DMS53 (cell line): Measurements from ENCODE around the gene LTB.

Source experiments
- DNase-seq: peaks from one replicate; lab custom pipeline; 2025; lab: John Stamatoyannopoulos, UW

Gene LTB

DNA sequence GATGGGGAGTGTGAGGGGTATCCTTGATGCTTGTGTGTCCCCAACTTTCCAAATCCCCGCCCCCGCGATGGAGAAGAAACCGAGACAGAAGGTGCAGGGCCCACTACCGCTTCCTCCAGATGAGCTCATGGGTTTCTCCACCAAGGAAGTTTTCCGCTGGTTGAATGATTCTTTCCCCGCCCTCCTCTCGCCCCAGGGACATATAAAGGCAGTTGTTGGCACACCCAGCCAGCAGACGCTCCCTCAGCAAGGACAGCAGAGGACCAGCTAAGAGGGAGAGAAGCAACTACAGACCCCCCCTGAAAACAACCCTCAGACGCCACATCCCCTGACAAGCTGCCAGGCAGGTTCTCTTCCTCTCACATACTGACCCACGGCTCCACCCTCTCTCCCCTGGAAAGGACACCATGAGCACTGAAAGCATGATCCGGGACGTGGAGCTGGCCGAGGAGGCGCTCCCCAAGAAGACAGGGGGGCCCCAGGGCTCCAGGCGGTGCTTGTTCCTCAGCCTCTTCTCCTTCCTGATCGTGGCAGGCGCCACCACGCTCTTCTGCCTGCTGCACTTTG is 6.8 kb downstream of the LTB start, which contains the start of gene TNF:
Gene TNF (plus strand): TSS at position 231 of the 567 bp plus-strand sequence. CDS start 177 bp downstream, at position 408.
- DNase-seq = peak; percentile 34

DNA sequence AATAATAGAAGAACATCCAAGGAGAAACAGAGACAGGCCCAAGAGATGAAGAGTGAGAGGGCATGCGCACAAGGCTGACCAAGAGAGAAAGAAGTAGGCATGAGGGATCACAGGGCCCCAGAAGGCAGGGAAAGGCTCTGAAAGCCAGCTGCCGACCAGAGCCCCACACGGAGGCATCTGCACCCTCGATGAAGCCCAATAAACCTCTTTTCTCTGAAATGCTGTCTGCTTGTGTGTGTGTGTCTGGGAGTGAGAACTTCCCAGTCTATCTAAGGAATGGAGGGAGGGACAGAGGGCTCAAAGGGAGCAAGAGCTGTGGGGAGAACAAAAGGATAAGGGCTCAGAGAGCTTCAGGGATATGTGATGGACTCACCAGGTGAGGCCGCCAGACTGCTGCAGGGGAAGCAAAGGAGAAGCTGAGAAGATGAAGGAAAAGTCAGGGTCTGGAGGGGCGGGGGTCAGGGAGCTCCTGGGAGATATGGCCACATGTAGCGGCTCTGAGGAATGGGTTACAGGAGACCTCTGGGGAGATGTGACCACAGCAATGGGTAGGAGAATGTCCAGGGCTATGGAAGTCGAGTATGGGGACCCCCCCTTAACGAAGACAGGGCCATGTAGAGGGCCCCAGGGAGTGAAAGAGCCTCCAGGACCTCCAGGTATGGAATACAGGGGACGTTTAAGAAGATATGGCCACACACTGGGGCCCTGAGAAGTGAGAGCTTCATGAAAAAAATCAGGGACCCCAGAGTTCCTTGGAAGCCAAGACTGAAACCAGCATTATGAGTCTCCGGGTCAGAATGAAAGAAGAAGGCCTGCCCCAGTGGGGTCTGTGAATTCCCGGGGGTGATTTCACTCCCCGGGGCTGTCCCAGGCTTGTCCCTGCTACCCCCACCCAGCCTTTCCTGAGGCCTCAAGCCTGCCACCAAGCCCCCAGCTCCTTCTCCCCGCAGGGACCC is 7.8 kb downstream of the LTB start:
- peak; percentile 14 for DNase-seq

DNA sequence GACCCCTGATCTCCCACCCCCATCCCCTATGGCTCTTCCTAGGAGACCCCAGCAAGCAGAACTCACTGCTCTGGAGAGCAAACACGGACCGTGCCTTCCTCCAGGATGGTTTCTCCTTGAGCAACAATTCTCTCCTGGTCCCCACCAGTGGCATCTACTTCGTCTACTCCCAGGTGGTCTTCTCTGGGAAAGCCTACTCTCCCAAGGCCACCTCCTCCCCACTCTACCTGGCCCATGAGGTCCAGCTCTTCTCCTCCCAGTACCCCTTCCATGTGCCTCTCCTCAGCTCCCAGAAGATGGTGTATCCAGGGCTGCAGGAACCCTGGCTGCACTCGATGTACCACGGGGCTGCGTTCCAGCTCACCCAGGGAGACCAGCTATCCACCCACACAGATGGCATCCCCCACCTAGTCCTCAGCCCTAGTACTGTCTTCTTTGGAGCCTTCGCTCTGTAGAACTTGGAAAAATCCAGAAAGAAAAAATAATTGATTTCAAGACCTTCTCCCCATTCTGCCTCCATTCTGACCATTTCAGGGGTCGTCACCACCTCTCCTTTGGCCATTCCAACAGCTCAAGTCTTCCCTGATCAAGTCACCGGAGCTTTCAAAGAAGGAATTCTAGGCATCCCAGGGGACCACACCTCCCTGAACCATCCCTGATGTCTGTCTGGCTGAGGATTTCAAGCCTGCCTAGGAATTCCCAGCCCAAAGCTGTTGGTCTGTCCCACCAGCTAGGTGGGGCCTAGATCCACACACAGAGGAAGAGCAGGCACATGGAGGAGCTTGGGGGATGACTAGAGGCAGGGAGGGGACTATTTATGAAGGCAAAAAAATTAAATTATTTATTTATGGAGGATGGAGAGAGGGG is 8.8 kb downstream of the LTB start:
- DNase-seq = no peak

DNA sequence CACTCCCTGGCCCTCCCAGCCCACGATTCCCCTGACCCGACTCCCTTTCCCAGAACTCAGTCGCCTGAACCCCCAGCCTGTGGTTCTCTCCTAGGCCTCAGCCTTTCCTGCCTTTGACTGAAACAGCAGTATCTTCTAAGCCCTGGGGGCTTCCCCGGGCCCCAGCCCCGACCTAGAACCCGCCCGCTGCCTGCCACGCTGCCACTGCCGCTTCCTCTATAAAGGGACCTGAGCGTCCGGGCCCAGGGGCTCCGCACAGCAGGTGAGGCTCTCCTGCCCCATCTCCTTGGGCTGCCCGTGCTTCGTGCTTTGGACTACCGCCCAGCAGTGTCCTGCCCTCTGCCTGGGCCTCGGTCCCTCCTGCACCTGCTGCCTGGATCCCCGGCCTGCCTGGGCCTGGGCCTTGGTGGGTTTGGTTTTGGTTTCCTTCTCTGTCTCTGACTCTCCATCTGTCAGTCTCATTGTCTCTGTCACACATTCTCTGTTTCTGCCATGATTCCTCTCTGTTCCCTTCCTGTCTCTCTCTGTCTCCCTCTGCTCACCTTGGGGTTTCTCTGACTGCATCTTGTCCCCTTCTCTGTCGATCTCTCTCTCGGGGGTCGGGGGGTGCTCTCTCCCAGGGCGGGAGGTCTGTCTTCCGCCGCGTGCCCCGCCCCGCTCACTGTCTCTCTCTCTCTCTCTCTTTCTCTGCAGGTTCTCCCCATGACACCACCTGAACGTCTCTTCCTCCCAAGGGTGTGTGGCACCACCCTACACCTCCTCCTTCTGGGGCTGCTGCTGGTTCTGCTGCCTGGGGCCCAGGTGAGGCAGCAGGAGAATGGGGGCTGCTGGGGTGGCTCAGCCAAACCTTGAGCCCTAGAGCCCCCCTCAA is 9.9 kb downstream of the LTB start, which contains the start of gene LTA:
Gene LTA (plus strand): TSS at position 249 of the 871 bp plus-strand sequence. CDS start 454 bp downstream, at position 703.
- no peak for DNase-seq

DNA sequence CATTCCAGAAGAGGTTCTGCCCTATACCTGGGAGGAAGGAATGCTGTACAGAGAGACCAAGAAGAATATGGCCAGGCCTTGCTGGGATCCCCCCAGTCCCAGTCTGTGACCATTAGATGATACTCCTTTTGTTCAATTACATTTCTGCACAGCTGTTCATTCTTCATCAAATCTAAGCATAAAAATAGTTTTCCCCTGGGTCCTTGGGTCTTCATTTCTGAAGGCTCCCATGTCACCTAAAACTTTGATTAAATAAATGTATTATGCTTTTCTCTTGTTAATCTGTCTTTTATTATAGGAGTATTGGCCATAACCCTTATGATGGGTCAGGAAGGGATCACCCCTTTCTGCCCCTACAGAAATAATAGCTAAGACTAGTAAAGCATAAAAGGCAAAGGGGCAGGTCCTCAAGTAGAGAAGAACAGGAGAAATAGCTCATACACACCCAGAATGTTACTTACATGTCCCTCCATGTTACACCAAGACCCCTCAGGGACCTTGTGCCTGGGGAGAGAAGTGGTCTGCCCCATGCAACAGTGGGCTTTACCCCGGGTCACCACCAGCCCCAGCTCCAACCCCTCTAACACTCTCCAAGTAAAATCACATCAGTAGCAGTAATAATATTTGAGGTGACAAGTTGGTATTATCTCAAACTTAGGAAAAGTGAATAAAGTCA is 12.2 kb downstream of the LTB start:
- no peak for DNase-seq

DNA sequence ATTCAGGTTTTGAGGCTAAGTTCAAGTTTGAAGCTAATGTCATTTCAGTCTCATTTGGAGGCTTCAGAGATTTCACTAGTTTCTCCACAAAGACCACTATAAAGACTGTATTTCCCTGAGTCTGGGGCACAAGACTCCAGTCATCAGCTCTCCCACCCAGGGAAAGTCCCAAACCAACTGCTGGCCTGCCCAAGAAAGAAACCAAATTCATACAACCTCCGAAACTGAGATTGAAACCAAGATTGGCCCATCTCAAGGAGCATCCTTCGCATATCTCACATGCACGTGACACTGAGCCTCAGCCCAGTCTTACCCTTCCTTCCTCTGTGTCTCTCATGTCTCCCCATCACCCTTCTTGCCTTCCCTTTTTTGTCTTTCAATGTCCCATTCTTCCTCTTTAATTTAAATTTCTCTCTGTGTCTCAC is 13.7 kb downstream of the LTB start:
- DNase-seq = no peak

DNA sequence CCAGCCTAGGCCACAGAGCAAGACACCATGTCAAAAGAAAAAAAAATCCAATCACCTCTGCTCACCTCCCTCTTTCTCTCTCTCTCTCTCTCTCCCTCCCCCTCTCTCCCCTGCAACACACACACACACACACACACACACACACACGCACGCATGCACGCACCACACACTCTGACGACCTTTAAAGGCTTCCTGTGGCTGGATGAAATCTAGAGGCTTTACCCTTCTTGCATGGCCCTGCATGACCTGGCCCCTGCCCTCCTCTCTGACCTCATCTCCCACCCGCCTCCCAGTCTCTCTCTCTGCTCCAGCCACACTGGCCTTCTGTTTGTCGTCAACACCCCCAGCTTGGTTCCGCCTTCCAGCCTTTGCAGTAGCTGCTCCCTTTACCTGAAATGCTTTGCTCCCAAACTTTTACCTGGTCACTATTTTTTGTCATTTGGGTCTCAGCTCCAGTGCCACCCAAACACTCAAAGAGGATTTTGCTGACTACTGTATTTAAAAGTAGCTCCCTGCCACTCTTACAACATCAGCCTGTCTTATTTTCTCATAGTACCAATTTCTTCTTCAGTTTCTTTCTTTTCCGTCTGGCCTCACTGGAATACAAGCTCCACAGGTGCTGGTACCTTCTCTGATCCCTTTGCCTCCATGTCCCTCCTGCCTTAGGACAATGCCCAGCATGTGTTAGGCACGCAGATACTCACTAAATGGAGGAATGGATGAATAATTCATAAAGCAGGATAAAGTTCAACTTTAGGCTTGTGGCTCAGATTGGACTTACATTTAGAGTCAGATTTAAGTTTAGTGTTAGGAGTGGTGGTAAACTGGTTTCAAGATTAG is 14.5 kb downstream of the LTB start:
- DNase-seq = no peak

DNA sequence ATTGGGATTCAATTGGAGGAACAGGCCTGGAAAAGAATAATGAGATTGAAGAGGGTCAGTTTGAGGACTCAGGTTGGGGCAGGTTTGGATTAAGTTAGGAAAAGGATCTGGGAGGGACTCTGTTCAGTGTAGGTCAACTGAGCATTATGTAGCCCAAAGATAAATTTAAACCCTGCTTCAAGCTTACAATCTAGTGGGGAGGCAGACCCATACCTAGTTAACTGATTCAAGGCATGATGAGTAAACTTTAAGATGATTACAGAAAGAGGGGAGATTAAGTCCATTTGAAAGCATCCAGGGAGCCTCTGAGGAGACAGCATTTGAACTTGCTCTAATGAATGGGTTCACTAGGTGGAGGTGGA is 21.5 kb downstream of the LTB start:
- no peak for DNase-seq

DNA sequence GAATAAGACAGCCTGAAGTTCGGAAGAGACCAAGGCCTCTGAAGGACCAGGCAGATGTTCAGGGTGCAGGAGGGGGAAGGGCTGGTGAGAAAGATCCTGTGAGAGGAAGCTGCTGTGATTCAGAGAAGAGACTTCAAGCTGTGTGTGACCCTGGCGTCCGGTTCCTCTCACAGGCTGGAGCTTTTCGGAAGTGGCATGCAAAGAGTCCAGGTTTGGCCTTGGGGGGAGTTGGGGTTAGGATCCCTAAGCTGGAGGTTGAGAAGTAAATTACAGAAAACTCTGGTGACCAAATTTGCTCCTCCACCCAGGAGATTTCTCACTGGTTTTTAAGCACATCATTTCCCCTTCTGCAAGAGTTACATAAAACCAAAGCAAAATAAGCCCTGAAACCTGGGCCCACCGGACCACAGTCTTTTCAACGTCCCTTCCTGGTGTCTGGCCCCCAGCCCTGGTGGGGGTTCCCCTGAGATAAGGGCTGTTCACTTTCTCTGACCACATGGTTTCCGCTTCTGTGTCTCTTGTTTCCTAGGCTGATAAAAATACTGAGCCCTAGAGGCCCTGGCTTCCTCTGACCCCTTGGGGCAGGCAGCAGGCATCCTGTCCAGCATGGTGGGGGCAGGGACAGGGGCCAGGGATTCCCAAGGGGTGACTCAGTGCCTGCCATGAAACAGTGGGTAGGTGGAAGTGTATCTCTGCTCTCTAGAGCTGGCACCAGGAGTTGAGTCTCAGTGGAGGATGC is 22.1 kb downstream of the LTB start:
- no peak for DNase-seq

DNA sequence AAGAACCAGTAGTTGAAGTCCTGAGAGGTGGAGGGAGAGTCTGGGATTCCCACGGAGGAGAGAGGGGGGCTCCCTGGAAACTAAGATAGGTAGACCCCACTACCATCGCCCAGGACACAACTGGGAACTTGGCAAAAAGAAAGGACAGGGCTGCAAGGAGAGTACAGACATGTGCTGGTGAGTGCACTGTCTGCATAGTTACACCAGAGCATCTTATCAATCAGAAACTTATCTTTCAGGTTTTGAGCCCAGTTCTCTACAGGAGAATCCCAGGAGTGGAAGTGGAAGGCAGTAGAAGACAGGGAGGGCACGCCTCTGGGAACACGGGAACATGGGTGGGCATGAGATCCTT is 22.6 kb downstream of the LTB start:
- DNase-seq = no peak

DNA sequence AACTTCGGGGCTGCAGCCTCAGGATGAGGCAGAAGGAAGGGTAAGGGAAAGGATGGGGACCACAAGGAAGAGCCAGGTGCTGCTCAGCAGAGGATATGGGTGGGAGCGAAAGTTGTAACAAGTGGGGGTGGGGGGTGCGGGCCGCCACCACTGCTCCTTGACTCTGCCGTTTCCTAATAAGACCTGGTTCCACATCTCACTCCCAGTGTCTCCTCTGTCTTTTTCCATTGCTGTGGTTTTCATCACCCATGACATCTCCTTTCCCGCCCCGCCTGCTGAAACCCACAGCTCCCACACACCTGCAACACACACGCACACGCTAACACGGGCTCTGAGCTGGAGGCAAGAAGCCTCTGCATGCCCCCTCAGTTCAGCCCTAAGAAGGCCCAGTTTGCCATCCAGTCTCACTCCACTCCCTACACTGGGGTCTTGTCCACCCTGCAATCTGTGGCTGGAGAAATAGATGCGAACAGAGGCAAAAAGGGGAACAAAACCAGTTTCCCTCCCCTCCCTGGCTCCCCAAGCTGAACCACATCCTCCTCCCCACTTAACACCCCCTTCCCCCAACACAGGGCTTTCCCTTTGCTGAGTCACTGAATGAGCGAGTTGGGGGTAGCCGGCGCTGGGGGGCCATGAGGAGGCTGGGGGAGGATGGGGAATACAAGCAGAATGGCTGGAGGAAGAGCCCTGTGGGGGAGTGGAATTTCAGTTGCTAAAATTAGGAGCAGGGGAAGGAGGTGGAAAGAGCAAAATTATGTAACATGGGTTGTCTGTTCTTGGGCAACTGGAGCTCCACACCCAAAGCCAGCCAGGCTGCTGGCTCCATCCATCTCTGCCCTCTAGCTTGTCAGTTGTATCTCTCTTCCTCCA is 23.4 kb downstream of the LTB start:
- DNase-seq = no peak

DNA sequence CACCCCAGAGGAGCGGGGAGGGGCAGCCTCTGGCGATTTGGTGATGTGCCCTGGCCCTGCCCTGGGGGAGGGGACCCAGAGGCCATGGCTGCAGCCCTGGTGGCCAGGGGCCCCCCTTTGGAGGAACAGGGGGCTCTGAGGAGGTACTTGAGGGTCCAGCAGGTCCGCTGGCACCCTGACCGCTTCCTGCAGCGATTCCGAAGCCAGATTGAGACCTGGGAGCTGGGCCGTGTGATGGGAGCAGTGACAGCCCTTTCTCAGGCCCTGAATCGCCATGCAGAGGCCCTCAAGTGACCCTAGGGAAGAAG is 24.0 kb downstream of the LTB start:
- DNase-seq = no peak

DNA sequence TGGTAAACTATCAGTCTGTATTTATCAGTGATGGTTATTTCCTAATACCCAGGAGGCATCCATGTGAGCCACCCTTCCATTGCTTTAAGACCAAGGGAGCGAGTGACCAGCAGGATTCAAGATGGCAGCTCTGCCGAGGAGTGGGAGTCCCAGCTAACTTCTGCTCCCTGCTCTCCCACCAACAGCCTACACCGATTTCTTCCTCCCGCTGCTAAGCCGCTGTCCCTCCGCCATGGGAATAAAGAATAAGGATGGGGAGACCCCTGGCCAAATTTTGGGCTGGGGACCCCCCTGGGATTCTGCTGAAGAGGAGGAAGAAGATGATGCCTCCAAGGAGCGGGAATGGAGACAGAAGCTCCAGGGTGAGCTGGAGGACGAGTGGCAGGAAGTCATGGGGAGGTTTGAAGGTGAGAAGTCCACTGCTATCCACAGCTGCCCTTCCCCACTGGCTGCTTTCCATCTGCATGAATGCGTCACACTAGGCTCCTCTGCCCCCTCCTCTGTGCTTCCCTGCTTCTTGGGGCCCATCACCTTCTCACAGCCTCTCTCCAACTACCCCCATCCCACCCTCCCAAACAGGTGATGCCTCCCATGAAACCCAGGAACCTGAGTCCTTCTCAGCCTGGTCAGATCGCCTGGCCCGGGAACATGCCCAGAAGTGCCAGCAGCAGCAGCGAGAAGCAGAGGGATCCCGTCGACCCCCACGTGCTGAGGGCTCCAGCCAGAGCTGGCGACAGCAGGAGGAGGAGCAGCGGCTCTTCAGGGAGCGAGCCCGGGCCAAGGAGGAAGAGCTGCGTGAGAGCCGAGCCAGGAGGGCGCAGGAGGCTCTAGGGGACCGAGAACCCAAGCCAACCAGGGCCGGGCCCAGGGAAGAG is 24.5 kb downstream of the LTB start:
- no peak for DNase-seq

DNA sequence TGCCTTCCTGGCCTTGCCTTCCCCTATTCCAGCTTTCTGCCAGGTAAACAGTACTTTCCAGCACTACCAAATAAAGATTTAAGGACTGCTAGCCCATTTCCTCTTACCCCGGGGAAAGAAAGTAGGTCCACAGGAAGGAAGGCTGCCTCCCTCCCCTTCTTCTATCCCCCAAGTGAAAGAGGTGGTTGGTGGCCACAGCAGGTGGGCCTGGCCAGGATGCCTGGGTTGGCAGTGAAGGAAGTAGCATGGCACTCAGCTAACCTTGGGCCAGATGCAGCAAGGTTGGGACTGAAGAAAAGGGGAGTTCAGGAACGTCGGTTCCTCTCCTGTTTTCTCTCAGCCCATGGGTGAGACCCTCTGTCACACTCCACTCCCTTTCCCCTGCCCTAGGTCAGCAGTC is 25.9 kb downstream of the LTB start:
- DNase-seq = no peak

DNA sequence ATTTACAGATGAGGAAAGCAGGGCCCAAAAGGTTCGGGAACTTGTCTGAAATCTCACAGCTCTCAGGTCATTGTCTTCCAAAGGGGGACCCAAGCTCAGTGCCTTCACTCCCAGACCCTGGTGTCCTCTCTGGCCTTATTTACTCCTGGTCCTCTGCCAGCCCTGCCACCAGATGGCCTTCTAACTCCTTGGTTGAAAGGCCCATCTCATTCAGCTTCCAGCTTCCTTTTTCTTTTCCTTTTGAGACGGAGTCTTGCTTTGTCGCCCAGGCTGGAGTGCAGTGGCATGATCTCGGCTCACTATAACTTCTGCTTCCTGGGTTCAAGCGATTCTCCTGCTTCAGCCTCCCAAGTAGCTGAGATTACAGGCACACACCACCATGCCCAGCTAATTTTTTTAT is 30.9 kb downstream of the LTB start:
- peak; percentile 56 for DNase-seq

DNA sequence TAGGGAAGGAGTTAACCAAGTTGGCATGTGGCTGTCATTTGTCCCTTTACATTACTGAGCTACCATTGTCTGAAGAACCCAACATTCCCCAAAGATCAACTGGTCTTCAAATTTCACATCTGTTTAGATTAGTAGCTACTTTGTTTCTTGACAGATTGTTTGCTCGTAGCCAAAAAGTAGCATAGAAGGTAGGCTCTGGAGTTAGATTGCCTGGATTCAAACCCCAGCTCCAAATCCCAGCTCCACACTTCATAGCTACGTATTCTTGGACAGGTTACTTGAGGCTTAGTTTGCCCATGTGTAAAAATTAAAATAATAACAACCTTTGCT is 33.7 kb downstream of the LTB start:
- no peak for DNase-seq

DNA sequence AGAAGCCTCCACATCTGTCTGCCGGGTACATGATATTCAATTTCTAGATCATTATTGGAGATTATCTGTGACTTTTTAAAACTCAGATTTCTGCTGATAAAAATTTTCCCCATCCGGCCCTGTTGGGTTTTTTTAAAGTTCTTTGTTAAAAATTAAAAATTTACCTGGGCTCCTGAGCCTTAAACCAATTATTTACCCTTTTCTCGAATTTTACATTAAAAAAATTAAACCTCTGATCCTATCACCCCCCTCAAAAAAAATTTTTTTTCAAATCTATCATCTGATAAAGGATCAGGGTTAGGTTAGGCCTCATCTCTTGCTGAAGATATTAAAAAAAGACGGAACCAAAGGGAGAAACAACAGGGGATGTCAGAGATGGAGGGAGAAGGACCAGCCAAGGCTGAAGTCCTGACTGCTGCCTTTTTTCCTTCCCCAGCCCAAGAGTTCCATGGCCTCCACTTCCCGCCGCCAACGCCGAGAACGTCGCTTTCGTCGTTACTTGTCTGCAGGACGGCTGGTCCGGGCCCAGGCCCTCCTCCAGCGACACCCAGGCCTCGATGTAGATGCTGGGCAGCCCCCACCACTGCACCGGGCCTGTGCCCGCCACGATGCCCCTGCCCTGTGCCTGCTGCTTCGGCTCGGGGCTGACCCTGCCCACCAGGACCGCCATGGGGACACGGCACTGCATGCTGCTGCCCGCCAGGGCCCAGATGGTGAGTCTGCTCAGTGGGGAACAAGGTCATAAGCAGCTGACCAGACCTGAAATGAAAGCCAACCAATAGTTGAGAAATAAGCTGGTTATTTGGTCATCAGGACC is 34.3 kb downstream of the LTB start:
- DNase-seq = no peak
